Measurements from ENCODE around the gene SLF2.

- TF ChIP-seq CTCF (IDR thresholded peaks at IDR 0.05 in 2 of 3, conservative IDR thresholded peaks at IDR 0.05 in 1 of 3; ENCODE audit: insufficient read depth in 2 of 3, low read depth in 1 of 3, low read length in 3 of 3) (no peak), PHF8 (IDR thresholded peaks at IDR 0.05; ENCODE audit: borderline replicate concordance, low read length) (no peak), YY1 (IDR thresholded peaks at IDR 0.05; ENCODE audit: borderline replicate concordance in 1 of 3, control insufficient read depth in 1 of 3, extremely low read depth in 1 of 3, insufficient read depth in 3 of 3, insufficient read length in 1 of 3, insufficient replicate concordance in 2 of 3, low read depth in 1 of 3, low read length in 2 of 3) (no peak), ZNF274 (IDR thresholded peaks at IDR 0.05; ENCODE audit: borderline replicate concordance, low read depth, low read length) (no peak), CREB1 (IDR thresholded peaks at IDR 0.05) (no peak), CREB1 (CRISPR knock-in tag; IDR thresholded peaks at IDR 0.05) (no peak), ETV5 (CRISPR knock-in tag; IDR thresholded peaks at IDR 0.05; ENCODE audit: low read depth) (no peak), EP300 (IDR thresholded peaks at IDR 0.05; ENCODE audit: low read length) (no peak), ZNF592 (IDR thresholded peaks at IDR 0.05) (no peak)
These were observed 48.5 kb upstream of the SLF2 start for GRCh38 chr10:100864036-100864885.
